ENCODE data around the gene MPST.
A peak's percentile ranks its signal among the peaks of the same experiment; 100 is the strongest.

MPST gene

DNA sequence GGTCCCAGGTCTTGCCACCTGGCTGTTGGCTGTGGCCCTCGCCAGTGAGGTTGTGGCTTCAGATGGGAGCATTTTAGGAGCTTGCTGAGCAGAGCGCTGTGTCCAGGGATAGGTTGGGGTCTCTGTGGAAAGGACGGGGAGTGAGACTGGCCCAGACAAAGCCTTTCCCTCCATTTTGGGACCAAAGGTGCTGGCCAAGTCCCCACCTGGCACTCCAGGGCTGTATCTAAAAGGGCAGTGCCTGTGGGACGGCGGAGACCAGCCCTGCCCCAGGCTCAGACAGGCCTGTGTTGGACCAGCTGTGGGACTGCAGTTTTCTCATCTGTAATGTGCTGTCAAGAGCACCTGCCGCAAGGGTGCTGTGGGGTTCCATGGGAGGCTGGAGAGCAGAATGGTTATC, 27.0 kb downstream of the MPST start:
- DNase-seq = no peak

- no peak for DNase-seq
Measured at GRCh38 chr22:37047006-37047405, 27.5 kb downstream of the MPST start.

- no peak for DNase-seq
Measured at GRCh38 chr22:37048133-37048532, 28.6 kb downstream of the MPST start.

DNA sequence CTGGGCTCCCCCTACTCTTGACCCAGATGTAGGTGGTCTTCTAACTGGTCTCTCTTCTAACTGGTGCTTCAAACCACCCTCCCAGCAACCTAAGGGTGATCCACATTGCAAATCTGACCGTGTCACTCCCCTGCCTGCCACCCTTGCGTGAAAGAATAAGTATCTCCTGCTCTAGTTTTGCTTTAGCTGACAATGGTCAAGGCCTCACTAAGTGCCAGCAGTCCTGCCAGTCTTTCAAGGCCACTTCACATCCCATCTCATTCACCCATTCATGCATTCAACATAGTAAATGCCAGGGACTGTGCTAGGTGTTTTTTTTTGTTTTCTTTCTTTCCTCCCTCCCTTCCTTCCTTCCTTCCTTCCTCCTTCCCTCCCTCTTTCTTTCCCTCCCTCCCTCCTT, 29.7 kb downstream of the MPST start:
- DNase-seq = no peak

DNA sequence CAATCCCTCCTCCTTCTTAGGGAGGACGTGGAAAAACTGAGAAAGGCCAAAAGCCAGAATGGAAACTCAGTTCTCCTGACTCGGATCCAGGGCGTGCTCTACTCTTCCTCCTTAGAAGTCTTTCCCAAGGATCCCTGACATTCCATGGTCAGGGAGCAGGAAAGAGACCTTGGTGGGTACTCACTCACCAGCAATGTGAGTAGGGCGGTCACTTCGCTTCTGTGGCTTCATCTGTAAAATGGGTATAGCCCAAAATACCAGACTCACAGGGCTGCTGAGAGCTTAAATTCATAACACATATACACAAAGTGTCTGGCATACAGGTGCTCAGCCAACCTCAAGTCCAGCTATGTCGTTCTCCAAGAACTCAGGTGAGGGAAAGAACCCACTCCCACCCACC, 31.4 kb downstream of the MPST start:
- no peak for DNase-seq

- DNase-seq = peak; percentile 65
Measured at GRCh38 chr22:37051391-37052385, 32.1 kb downstream of the MPST start, which contains the start of gene KCTD17. Gene KCTD17, plus strand, starts transcription at chr22:37051742. Its CDS starts 19 bp downstream, at chr22:37051761.

- DNase-seq = no peak
Measured at GRCh38 chr22:37052386-37053309, 33.1 kb downstream of the MPST start.

- DNase-seq = peak; percentile 30
Measured at GRCh38 chr22:37053310-37054055, 33.9 kb downstream of the MPST start.

GRCh38 chr22:37054056-37054395, 34.5 kb downstream of the MPST start:
- no peak for DNase-seq

- DNase-seq = no peak
Measured at GRCh38 chr22:37054600-37055365, 35.2 kb downstream of the MPST start.

DNA sequence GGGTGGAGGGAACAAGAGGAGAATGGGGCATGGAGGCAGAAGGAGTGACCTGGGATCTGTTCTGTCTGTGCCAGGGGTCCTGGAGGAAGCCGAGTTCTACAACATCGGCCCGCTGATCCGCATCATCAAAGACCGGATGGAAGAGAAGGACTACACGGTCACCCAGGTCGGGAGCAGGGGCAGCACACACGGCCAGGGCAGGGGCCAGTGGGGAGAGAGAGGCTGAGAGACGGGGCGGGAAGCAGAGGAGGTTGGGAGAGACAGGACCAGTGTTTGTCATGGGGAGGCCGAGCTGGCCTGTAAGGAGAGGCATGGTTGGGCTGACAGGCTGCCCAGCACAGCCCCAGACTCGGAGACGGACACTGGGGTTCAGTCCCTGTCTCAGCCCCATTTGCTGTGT, 36.7 kb downstream of the MPST start:
- no peak for DNase-seq

DNA sequence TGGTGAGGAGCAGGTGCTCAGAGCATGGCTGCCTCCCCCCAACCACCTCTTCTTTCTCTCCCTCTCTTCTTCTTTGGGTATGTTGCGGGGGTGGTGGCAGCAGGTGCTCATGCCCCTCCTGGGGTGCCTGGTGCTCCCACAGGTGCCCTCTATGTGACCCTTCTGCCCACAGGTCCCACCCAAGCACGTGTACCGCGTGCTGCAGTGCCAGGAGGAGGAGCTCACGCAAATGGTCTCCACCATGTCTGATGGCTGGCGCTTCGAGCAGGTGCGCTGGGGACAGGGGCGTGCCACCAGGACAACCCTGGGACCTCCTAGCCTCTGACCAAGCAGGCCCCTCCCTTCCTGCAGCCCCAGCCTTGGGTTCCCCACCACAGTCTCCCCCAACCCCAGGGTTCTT, 37.7 kb downstream of the MPST start:
- DNase-seq = no peak

- no peak for DNase-seq
Measured at GRCh38 chr22:37057796-37058510, 38.4 kb downstream of the MPST start.

DNA sequence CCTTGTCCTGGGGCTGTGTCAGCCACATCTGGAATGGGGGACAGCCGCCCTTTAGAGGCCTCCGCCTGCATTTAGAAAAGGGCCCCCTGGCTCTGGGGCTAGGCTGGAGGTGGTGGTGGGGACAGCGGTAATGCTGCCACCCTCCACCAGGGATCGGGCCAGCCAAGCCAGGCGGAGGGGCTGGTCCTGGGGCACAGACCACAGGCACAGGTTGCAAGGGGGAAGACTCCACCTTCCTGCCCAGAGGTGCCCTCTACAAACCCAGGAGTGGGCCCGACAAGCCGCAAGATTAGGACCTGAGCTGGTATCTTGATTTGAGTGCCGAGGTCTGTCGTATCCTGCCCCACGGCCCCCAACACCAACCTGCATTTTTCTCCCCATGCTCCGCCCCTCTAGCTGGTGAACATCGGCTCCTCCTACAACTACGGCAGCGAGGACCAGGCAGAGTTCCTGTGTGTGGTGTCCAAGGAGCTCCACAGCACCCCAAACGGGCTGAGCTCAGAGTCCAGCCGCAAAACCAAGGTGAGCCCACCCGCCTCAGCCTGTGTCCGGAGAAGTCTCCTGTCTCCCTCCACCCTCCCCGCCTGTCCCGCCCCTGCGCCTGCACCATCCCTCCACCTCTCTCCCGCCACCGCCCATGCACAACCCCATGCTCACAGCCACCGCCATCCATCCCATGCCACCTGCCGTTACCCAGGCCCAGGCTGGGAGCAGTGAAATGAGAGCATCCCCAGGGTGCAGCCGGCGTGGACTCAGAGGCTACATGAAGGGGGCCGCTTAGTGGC, 39.6 kb downstream of the MPST start:
- no peak for DNase-seq

- DNase-seq = no peak
Measured at GRCh38 chr22:37059876-37060449, 40.4 kb downstream of the MPST start.

GRCh38 chr22:37060801-37061610, 41.5 kb downstream of the MPST start:
- DNase-seq = no peak

GRCh38 chr22:37061611-37062375, 42.3 kb downstream of the MPST start:
- no peak for DNase-seq

DNA sequence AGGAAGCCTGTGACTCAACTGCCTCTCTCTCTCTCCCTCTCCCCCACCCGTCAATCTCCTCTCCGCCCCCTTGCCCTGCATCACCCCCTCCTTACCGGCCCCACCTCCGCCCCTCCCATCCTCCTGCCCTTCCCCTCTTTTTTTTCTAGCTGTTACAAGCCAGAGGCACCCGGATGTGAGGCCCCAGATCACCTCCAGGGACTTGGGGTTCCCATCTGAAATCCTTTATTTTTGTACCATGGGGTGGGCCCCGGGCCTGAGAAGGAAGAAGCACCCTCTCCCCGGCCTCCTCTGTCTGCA, 42.8 kb downstream of the MPST start:
- no peak for DNase-seq

Data from inflammatory macrophage treated with lipopolysaccharide for 4 hours (primary cell).